GM12892 (cell line): ENCODE measurements around the gene DDTL.
"Not testable (repeated sequence)": the region's sequence is repeated elsewhere in the genome, so short reads cannot be mapped to it uniquely, and the experiment has no call there.

ENCODE experiments used
- DNase-seq: peaks from one replicate; pipeline ENCODE4 v3.0.0; 2011; ENCODE audit not compliant: insufficient read length
- FAIRE-seq: peaks from 2 replicates; lab custom pipeline; 2011; peaks lifted over from hg19 to GRCh38; lab: Jason Lieb, UNC
- POLR2A ChIP-seq: IDR thresholded peaks from 2 replicates; pipeline ENCODE4 v1.6.1; 2011; ENCODE audit warnings: low read depth, low read length, control low read depth
- POLR2AphosphoS5 ChIP-seq: IDR thresholded peaks from 2 replicates; pipeline ENCODE4 v1.6.1; 2011; ENCODE audit warnings: low read depth, low read length, control low read depth
- TAF1 ChIP-seq: IDR thresholded peaks from 2 replicates; pipeline ENCODE4 v1.6.1; 2011; ENCODE audit warnings: low read depth, mild to moderate bottlenecking, control low read depth, low read length, borderline replicate concordance

The DDTL gene

DNA sequence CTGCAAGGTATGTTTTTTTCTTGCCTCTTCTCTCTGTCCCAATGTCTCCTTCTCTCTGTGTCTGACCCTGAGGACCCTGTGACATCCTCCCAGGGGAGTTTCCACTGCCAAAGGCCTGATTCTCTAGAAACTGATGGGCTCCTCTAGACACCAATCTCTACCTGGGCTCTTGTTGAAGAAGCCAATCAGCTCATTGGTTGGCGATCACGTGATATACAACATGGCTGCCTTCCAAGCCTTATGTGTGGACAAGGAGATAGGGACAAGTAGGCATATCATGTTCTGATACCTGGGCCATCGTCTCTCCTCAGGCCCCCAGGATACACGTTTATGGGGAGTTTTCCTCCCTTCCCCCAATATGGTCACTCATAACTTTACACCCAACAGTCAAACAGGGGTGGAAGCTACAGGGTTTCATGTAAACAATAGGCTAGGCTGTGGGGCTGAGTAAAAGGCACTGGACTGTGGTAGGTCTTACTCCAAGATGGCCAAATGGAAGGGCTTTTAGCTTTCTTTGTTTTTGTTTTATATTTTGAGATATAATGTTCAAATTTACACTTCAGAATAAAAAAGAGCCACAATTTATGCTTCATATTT lies 27.0 kb downstream of the DDTL start:
- FAIRE-seq, DNase-seq: not testable (repeated sequence)

DNA sequence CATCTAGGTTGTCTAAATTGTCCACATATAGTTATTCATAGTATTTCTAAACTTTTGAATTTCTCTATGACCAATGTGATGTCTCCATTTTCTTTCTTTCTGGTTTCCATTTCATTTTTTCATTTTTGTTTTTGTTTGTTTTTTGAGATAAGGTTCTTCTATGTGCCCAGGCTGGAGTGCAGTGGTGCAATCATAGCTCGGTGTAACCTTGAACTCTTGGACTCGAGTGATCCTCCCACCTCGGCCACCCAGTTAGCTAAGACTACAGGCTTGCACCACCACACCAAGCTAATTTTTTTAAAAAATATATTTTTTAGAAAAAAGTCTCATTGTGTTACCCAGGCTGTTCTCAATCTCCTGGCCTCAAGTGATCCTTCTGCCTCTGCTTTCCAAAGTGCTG lies 30.4 kb downstream of the DDTL start:
- no peak for TF ChIP-seq POLR2AphosphoS5
- no peak for TF ChIP-seq TAF1
- no peak for TF ChIP-seq POLR2A
- FAIRE-seq (no peak), DNase-seq (no peak)

DNA sequence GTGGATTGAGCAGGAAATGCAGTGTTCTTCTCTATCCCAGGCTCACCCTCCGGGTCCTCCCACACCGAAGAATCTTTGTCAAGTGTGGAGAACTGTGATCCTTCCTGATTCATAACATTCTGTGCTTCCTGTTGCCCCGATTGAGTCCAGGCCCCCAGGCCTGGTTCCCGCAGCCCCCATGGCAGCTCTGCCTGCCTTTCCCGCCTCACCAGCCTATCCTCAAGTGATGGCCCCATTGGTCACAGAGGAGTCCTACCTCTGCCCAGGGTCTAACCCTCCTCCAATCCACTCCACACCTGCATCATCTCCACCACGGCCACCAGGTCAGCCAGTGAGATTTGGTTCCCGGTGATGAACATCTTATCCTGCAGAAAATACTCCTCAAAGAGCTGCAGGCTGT lies 33.1 kb downstream of the DDTL start:
- DNase-seq, FAIRE-seq: not testable (repeated sequence)

DNA sequence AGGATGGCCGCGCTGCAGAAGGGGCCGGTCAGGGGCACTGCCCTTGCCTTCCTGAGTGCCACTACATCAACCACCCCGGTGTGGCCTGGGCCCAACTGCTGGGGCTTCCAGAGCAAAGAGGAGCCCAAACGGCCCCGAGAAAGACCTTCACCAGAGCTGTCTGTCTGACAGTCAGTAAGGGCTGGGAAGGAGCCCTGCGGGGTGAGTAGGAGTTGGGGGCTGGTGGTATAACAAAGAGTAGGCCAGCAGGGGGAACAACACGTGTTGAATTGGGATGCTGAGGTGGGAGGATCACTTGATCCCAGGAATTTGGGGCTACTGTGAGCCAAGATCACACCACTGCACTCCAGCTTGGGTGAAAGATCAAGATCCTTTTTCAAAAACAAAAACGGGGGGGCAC lies 34.6 kb downstream of the DDTL start:
- FAIRE-seq (peak; percentile 30), DNase-seq (no peak)
- TF ChIP-seq TAF1 (no peak), POLR2A (no peak), POLR2AphosphoS5 (no peak)

DNA sequence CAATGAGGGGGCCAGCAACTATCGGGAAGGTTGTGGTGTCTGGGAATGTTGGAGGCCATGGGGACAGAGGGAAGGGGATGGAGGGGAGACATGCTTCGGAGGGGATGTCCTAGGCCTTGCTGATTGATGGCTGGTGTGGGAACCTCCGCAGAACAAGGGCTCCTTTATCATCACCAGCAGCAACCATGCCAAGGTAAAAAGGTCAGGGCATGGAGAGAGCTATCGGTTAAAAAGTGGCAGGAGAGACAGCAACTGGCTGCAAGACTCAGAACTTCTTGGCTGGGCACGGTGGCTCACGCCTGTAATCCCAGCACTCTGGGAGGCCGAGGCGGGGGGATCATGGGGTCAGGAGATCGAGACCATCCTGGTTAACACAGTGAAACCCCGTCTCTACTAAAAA lies 35.6 kb downstream of the DDTL start:
- no peak for DNase-seq

DNA sequence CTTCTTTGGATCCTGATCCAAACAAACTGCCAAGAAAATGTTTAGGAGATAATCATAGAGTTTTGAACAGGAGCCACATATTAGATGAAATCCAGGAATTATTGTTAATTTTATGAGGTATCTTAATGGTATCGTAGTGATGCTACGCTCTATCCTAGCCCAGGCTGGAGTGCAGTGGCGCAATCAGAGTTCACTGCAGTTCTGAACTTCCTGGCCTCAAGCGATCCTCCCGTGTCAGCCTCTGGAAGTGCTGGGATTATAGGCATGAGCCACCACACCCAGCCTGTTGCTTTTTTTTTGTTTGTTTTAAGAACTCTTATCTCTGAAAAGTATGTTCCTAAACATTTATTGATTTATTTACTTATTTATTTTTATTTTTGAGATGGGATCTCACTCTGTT lies 36.2 kb downstream of the DDTL start:
- FAIRE-seq (no peak), DNase-seq (no peak)
- TF ChIP-seq TAF1 (no peak), POLR2A (no peak), POLR2AphosphoS5 (no peak)

More for the DNA sequence above, 35.6 kb downstream of the DDTL start:
- TF ChIP-seq TAF1 = no peak
- TF ChIP-seq POLR2AphosphoS5 = no peak
- TF ChIP-seq POLR2A = no peak
- FAIRE-seq = no peak

DNA sequence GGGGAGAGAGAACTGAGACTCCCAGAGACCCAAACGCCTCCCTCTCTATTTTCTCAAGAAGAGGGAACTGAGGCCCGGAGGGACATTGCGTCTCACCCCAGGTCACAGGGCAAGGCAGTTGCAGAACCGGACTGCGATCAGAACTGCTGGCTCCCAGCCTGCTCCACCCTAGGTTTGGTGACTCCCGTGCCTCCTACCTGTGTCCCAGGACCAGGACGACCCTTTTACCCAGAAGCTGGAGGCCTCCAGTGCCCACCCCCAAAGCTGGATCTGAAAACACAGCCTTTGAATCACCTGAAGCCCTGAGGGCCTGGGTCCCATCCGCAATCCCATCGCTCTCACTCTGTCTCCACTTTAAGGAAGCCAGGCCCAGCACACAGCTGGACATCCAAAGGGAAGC lies 37.2 kb downstream of the DDTL start:
- FAIRE-seq = no peak
- no peak for TF ChIP-seq POLR2AphosphoS5
- no peak for TF ChIP-seq POLR2A
- no peak for TF ChIP-seq TAF1
- DNase-seq = no peak

DNA sequence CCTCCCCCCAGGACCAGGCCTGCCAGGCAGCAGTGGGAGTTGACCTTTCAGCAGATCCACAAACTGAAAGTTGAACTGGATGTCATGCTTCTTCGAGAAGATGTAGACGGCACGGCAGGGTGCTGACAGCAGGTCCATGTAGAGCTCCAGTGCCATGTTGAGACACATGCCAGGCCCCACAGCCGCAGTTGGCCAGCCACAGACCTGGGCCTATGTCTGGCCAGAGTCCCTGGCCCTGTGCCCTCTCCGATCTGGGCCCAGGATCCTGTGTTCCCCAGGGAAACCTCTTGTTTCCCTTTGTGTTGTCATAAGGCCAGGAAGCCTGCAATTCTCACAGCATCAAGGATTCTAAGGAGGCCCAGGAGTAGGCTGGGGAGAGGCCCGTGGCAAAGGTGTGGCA lies 38.5 kb downstream of the DDTL start, which contains the start of gene GSTT4:
Gene GSTT4, minus strand, starts transcription at position 253 of the 400 bp plus-strand sequence. Its CDS starts 97 bp downstream, at position 156.
- FAIRE-seq (no peak), DNase-seq (no peak)
- TF ChIP-seq TAF1 (no peak), POLR2AphosphoS5 (no peak), POLR2A (no peak)

DNA sequence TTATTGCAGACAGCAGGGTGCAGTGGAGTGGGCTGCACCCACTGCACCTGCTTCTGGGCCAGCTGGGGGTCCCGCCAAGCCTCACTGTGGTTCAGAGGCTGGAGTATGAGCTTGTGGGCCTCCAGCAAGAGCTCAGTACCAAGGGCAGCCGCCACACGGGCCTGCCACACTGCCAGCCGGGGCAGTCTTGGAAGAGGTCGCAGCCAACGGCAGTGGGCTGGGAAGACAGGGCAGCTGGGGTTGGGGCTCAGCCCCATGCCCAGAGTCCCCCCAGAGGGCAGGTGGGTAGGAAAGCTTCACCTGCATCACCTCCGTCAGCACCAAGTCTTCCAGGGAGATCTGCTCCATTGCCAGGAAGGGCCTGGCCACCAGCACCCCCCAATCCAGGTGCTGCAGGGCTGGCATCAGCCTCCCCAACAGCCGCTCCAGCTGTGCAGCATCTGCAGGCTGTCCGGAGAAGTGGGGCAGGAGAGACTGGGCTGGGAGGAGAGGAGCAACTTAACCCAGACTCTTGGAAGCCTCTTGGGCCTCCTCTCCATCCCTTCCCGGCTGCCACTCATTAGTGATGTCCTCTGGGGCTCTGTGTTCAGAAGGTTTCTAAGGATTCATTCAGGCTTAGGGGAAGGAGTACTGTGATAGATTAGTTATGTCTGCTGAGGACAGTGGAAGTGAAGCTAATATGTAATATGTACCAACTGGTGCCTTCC lies 39.7 kb downstream of the DDTL start:
- no peak for FAIRE-seq
- DNase-seq = no peak
- TF ChIP-seq POLR2AphosphoS5 = no peak
- no peak for TF ChIP-seq TAF1
- TF ChIP-seq POLR2A = no peak

DNA sequence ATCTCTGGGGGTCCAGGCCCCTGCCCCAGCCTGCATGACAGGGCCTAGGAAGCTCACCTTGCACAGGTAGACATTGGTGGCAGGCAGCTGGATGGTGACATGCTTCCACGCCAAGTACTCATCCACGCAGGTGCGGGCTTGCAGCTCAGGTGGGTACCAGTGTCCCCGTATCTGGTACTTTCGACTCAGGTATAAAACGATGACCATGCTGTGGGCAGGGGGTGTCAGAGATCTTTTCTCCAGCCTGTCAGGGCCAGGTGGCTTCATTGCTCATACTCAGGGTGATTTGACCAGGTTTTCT lies 40.2 kb downstream of the DDTL start:
- TF ChIP-seq POLR2AphosphoS5 (no peak), TAF1 (no peak), POLR2A (no peak)
- no peak for FAIRE-seq
- DNase-seq = no peak

DNA sequence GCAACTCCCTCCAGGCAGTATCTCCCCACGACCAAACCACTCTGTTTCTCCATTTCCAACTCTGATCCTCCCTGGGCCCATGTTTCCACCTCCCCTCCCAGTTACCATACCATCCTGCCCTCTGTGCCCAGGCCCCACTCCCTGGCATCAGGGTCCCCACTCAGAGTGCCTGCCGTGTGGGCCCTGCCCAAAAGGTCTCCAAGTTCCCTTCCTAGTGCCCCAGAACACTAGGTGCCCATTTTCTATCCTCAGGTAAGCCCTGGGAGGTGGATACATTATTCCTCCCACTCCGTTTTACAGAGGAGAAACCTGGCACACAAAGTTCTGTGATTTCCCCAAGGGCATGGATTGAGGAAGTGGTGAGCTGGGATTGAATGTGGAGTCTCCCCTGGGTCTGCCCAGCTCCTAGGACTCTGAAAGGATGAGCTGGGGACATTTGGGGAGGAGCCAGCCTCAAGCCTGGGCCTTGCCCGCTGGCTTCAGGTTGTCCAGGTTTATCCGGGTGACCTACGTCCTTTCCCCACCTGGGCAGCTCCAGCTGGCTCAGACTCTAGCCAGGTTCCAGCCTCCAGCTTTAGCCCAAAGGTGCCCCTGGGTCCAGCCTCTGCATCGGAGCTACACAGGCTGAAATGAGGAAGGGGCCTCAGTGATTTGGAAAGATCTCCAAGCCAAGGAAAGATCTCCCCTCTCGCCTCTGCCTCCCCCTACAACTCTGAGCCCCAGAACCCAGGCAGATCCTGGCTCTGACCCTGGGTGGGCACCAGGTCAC lies 40.7 kb downstream of the DDTL start:
- DNase-seq (no peak), FAIRE-seq (no peak)
- TF ChIP-seq TAF1 (no peak), POLR2A (no peak), POLR2AphosphoS5 (no peak)

DNA sequence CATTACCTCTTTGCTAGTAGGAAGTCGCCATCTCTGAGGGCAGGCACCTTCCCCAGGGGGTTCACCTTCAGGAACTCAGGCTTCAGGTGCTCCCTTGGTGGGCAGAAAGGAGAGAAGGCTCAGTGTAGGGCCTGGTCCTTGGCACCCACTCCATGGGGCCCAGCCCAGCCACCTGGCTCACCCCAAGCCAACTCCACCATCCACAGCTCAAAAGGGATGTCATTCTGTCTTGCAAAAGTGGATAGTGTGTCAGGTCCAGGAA lies 41.3 kb downstream of the DDTL start:
- FAIRE-seq = no peak
- no peak for DNase-seq
- TF ChIP-seq POLR2AphosphoS5 = no peak
